Adrenal gland (tissue), 5 donors: ENCODE results near the gene GRIN3A.

Experiments used
- CTCF ChIP-seq, 6 experiments: fragments of 450-650 bp in 4 of 6; fragments of 200-600 bp in 2 of 6; sonication (generic) in 1 of 6; IDR thresholded peaks; 1 replicate in 5 of 6; 2 replicates in 1 of 6; pipeline versions ENCODE4 v1.5.1 to v1.8.0; 2016 to 2021; ENCODE audit warnings: antibody characterized with exemption in 6 of 6, mild to moderate bottlenecking in 2 of 6, moderate library complexity in 1 of 6
- POLR2A ChIP-seq, 2 donors: fragments of 450-650 bp; IDR thresholded peaks; one replicate each; pipeline ENCODE4 v1.6.1; 2017; ENCODE audit warnings: antibody characterized with exemption in 2 of 2, mild to moderate bottlenecking in 2 of 2, moderate library complexity in 1 of 2
- donor health status: DM: no; HTN: no; CAD: no.

- no peak for TF ChIP-seq CTCF (IDR thresholded peaks at IDR 0.05)
- no peak for TF ChIP-seq POLR2A (IDR thresholded peaks at IDR 0.05)
Measured at GRCh38 chr9:101571114-101571513, 167.3 kb downstream of the GRIN3A start.
